ENCODE data around the gene NDUFC2. TPM values are rescaled to one million over a fixed set of nuclear protein-coding genes. Genes with fewer than 3 reads are reported as not detected.

NDUFC2 gene
- total and polyA plus RNA-seq, 2 of the 13 experiments (the other 11 are each of a cell fraction or from before 2014, with no cell fraction given): 256 to 363 TPM

DNA sequence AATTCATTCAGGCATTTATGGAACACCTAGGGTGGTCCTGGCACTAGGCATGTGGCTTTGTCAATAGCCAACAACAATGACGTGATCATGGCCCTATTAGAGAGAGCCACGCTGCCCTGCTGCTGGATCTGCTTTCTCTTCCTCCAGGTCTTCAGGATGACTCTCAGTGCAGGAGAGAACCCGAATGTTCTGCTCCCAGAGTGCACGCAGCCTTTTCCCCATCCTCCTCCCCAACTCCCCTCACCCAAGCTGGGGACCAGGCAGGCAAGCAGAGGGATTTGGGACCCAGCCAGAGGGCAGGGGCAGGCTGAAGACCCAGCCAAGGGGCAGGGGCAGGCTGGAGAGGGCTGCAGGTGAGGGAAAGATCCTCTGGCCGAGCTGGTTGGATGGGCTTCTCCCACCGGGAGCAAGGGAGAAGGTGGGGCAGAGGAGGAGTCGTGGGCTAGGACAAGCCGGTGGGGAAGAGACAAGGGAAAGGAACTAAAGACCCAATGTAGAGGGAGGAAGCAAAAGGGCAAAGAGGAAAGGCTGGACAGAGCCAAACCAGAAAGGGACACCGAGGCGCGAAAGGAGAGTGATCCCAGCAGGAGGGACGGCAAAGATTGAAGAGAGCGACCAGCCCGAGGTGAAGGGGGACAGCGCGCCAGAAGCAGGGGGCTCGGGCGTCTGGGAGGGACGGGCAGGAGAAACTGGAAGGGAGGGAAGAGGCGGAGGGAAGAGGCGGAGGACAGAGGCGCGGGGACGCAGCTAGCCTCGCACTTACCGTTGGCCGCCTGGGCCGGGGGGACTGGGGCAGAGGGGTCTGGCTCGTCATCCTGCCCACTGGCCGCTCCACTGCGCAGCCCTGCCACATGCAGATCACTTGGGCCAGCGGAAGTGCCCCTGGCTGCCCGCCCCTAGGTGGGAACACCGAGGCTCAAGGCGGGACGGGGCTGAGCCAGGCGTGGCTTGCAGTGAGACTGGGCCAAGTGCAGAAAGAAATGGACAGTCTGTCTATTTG, 57.0 kb downstream of the NDUFC2 start, which contains the start of gene KCTD14 (continued):
- TF ChIP-seq, protein P1, sequence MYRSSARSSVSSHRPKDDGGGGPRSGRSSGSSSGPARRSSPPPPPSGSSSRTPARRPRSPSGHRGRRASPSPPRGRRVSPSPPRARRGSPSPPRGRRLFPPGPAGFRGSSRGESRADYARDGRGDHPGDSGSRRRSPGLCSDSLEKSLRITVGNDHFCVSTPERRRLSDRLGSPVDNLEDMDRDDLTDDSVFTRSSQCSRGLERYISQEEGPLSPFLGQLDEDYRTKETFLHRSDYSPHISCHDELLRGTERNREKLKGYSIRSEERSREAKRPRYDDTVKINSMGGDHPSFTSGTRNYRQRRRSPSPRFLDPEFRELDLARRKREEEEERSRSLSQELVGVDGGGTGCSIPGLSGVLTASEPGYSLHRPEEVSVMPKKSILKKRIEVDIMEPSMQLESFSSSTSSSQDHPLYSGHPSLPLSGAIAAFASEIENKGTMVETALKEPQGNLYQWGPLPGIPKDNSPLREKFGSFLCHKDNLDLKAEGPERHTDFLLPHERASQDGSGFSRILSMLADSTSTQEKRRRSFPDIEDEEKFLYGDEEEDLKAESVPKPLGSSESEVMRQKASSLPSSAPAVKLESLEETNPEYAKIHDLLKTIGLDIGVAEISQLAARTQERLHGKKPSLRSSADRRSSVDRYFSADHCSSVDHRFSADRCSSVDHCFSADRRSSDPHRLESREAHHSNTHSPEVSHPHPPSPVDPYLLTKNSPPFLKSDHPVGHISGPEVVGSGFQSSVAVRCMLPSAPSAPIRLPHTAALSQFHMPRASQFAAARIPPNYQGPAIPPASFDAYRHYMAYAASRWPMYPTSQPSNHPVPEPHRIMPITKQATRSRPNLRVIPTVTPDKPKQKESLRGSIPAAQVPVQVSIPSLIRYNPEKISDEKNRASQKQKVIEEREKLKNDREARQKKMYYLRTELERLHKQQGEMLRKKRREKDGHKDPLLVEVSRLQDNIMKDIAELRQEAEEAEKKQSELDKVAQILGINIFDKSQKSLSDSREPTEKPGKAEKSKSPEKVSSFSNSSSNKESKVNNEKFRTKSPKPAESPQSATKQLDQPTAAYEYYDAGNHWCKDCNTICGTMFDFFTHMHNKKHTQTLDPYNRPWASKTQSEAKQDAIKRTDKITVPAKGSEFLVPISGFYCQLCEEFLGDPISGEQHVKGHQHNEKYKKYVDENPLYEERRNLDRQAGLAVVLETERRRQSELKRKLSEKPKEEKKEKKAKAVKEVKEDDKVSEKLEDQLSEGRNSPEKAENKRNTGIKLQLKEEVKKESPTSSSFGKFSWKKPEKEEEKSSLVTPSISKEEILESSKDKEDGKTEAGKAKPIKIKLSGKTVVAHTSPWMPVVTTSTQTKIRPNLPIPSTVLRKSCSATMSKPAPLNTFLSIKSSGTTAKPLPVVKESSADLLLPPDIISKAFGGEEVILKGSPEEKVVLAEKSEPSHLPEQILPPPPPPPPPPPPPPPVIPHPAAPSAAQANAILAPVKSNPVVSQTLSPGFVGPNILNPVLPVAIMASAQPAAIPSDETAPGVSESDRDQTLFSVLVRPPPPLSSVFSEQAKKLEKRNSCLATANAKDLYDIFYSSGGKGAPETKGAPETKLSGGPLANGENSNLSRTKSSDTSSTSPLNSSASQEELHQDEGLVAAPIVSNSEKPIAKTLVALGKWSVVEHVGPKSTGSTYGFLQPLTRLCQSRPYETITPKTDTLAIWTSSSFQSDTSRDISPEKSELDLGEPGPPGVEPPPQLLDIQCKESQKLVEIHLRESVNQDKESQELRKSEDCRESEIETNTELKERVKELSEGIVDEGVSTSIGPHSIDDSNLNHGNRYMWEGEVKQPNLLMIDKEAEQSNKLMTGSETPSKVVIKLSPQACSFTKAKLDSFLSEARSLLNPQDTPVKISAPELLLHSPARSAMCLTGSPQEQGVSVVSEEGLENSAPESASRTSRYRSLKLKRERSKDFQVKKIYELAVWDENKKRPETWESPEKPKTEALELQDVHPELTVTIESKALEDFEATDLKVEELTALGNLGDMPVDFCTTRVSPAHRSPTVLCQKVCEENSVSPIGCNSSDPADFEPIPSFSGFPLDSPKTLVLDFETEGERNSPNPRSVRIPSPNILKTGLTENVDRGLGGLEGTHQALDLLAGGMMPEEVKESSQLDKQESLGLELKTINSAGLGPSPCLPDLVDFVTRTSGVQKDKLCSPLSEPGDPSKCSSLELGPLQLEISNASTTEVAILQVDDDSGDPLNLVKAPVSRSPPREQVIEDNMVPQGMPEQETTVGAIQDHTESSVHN (CRISPR knock-in tag; IDR thresholded peaks at IDR 0.05): 0 out of 2 replicates have a peak, but pooled peaks have one; percentile 38
- TF ChIP-seq TBP (CRISPR knock-in tag; IDR thresholded peaks at IDR 0.05) (no peak), ZNF713 (CRISPR knock-in tag; IDR thresholded peaks at IDR 0.05) (no peak), JARID2 (CRISPR knock-in tag; IDR thresholded peaks at IDR 0.05; ENCODE audit: insufficient replicate concordance) (no peak), KMT2A (CRISPR knock-in tag; IDR thresholded peaks at IDR 0.05) (peak; percentile 60), CHD4 (IDR thresholded peaks at IDR 0.05; ENCODE audit: borderline replicate concordance, low read length) (no peak), ZNF224 (CRISPR knock-in tag; IDR thresholded peaks at IDR 0.05) (no peak; the same call in 1 of the 2 replicates), RORA (CRISPR knock-in tag; IDR thresholded peaks at IDR 0.05) (no peak), REPIN1 (CRISPR knock-in tag; IDR thresholded peaks at IDR 0.05; ENCODE audit: borderline replicate concordance, low read depth) (peak; percentile 38; the same call in 1 of the 2 replicates), ZNF207 (IDR thresholded peaks at IDR 0.05; ENCODE audit: borderline replicate concordance) (no peak), THYN1 (CRISPR knock-in tag; IDR thresholded peaks at IDR 0.05; ENCODE audit: borderline replicate concordance, low read depth) (no peak), SP4 (CRISPR knock-in tag; IDR thresholded peaks at IDR 0.05) (peak; percentile 45), CAMTA2 (CRISPR knock-in tag; IDR thresholded peaks at IDR 0.05; ENCODE audit: borderline replicate concordance) (no peak), KAT8 (CRISPR knock-in tag; IDR thresholded peaks at IDR 0.05) (peak; percentile 68; the same call in 1 of the 2 replicates), PHF8 (CRISPR knock-in tag; IDR thresholded peaks at IDR 0.05) (peak; percentile 69), ZNF790 (CRISPR knock-in tag; IDR thresholded peaks at IDR 0.05; ENCODE audit: borderline replicate concordance) (peak; percentile 43; the same call in 1 of the 2 replicates), ELF4 (CRISPR knock-in tag; IDR thresholded peaks at IDR 0.05; ENCODE audit: borderline replicate concordance) (no peak)
- TF ChIP-seq, protein P2, sequence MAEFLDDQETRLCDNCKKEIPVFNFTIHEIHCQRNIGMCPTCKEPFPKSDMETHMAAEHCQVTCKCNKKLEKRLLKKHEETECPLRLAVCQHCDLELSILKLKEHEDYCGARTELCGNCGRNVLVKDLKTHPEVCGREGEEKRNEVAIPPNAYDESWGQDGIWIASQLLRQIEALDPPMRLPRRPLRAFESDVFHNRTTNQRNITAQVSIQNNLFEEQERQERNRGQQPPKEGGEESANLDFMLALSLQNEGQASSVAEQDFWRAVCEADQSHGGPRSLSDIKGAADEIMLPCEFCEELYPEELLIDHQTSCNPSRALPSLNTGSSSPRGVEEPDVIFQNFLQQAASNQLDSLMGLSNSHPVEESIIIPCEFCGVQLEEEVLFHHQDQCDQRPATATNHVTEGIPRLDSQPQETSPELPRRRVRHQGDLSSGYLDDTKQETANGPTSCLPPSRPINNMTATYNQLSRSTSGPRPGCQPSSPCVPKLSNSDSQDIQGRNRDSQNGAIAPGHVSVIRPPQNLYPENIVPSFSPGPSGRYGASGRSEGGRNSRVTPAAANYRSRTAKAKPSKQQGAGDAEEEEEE (CRISPR knock-in tag; IDR thresholded peaks at IDR 0.05; ENCODE audit: borderline replicate concordance): peak; percentile 48; the same call in 1 of the 2 replicates
